ENCODE results near the gene SCRN3.

DNA sequence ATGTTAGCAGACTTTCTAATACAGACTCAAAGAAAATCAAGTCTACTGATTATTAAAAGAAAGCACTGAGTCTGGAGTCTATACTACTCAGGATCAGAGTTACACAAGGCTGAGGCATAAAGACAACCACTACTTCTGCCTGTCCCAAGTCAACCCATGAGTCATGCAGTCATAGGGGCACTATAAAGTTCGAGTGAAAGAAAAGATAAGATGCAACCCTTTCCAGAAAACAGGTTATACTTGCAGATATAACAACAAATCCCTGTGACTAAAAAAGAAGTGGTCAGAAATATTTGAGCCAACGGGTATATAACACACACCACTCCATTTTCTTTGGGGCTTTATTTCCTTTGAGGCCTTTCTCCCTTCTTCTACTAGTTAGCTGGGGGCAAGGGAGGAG, 18.6 kb upstream of the SCRN3 start:
- TF ChIP-seq EZH2 (IDR thresholded peaks at IDR 0.05; ENCODE audit: borderline replicate concordance, insufficient read depth, low read length, poor library complexity, severe bottlenecking) (no peak), EP300 (conservative IDR thresholded peaks at IDR 0.05; ENCODE audit: poor library complexity, severe bottlenecking) (no peak), POLR2AphosphoS5 (IDR thresholded peaks at IDR 0.05) (no peak), MXI1 (conservative IDR thresholded peaks at IDR 0.05; ENCODE audit: poor library complexity, severe bottlenecking) (no peak)
- TF ChIP-seq, protein P1, sequence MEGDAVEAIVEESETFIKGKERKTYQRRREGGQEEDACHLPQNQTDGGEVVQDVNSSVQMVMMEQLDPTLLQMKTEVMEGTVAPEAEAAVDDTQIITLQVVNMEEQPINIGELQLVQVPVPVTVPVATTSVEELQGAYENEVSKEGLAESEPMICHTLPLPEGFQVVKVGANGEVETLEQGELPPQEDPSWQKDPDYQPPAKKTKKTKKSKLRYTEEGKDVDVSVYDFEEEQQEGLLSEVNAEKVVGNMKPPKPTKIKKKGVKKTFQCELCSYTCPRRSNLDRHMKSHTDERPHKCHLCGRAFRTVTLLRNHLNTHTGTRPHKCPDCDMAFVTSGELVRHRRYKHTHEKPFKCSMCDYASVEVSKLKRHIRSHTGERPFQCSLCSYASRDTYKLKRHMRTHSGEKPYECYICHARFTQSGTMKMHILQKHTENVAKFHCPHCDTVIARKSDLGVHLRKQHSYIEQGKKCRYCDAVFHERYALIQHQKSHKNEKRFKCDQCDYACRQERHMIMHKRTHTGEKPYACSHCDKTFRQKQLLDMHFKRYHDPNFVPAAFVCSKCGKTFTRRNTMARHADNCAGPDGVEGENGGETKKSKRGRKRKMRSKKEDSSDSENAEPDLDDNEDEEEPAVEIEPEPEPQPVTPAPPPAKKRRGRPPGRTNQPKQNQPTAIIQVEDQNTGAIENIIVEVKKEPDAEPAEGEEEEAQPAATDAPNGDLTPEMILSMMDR (IDR thresholded peaks at IDR 0.05; ENCODE audit: poor library complexity, severe bottlenecking): no peak
- TF ChIP-seq, protein P2, sequence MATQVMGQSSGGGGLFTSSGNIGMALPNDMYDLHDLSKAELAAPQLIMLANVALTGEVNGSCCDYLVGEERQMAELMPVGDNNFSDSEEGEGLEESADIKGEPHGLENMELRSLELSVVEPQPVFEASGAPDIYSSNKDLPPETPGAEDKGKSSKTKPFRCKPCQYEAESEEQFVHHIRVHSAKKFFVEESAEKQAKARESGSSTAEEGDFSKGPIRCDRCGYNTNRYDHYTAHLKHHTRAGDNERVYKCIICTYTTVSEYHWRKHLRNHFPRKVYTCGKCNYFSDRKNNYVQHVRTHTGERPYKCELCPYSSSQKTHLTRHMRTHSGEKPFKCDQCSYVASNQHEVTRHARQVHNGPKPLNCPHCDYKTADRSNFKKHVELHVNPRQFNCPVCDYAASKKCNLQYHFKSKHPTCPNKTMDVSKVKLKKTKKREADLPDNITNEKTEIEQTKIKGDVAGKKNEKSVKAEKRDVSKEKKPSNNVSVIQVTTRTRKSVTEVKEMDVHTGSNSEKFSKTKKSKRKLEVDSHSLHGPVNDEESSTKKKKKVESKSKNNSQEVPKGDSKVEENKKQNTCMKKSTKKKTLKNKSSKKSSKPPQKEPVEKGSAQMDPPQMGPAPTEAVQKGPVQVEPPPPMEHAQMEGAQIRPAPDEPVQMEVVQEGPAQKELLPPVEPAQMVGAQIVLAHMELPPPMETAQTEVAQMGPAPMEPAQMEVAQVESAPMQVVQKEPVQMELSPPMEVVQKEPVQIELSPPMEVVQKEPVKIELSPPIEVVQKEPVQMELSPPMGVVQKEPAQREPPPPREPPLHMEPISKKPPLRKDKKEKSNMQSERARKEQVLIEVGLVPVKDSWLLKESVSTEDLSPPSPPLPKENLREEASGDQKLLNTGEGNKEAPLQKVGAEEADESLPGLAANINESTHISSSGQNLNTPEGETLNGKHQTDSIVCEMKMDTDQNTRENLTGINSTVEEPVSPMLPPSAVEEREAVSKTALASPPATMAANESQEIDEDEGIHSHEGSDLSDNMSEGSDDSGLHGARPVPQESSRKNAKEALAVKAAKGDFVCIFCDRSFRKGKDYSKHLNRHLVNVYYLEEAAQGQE (IDR thresholded peaks at IDR 0.05; ENCODE audit: borderline replicate concordance): no peak

Measured in neural cell (in vitro differentiated cells).